Heart left ventricle (tissue), 16 donors: ENCODE results near the gene EGLN1. TPM values are rescaled to one million over a fixed set of nuclear protein-coding genes. Genes with fewer than 3 reads are reported as not detected.
"Not testable (repeated sequence)": the region's sequence is repeated elsewhere in the genome, so short reads cannot be mapped to it uniquely, and the experiment has no call there.

ENCODE experiments used
- ATAC-seq, 4 donors: fragments of 200-7000 bp; cut with Tn5 transposase; one replicate each; pipeline ENCODE4 v1.9.1; 2020 to 2022; ENCODE audit warnings: moderate library complexity in 4 of 4, mild to moderate bottlenecking in 3 of 4, moderate number of reproducible peaks in 1 of 4
- DNase-seq, 5 donors: peaks; one replicate each; pipeline ENCODE4 v3.0.0-alpha.2; 2020
- H3K27ac ChIP-seq, 12 donors: fragments of 200-600 bp; sonication (generic) in 4 of 12; one replicate each; pipeline versions ENCODE4 v1.5.0 to v1.8.0; 2016 to 2022; ENCODE audit warnings: mild to moderate bottlenecking in 2 of 12
- H3K27me3 ChIP-seq, 9 donors: fragments of 200-600 bp; sonication (generic) in 2 of 9; one replicate each; pipeline versions ENCODE4 v1.5.1 to v1.8.0; 2016 to 2022; ENCODE audit warnings: mild to moderate bottlenecking in 3 of 9
- H3K36me3 ChIP-seq, 9 donors: fragments of 200-600 bp; sonication (generic) in 2 of 9; one replicate each; pipeline versions ENCODE4 v1.5.0 to v1.8.0; 2018 to 2022; ENCODE audit warnings: mild to moderate bottlenecking in 2 of 9
- H3K4me1 ChIP-seq, 12 donors: fragments of 200-600 bp; sonication (generic) in 4 of 12; one replicate each; pipeline versions ENCODE4 v1.5.0 to v1.8.0; 2016 to 2022; ENCODE audit warnings: mild to moderate bottlenecking in 3 of 12
- H3K4me3 ChIP-seq, 12 donors: fragments of 200-600 bp; sonication (generic) in 4 of 12; one replicate each; pipeline versions ENCODE4 v1.5.0 to v1.8.0; 2017 to 2022; ENCODE audit warnings: mild to moderate bottlenecking in 9 of 12, moderate library complexity in 4 of 12
- H3K9me3 ChIP-seq, 12 donors: fragments of 200-600 bp; sonication (generic) in 4 of 12; one replicate each; pipeline versions ENCODE4 v1.5.0 to v1.8.0; 2016 to 2022; ENCODE audit warnings: mild to moderate bottlenecking in 1 of 12
- POLR2A ChIP-seq, 2 donors: fragments of 450-650 bp; IDR thresholded peaks; one replicate each; pipeline ENCODE4 v1.6.1; 2017; ENCODE audit warnings: antibody characterized with exemption in 2 of 2, mild to moderate bottlenecking in 2 of 2, moderate library complexity in 2 of 2
- WGBS, 4 donors: extraction: QIAGEN DNeasy Blood & Tissue Kit in 2 of 4; methylation state at CpG; one replicate each; pipeline versions ENCODE4 v1.1.5 to v1.1.7; 2013 to 2018; 5-methylcytosine and 5-hydroxymethylcytosine counted together
- intact Hi-C, 10 donors: fragments of 100-400 bp; cut with DNase I; formaldehyde crosslinking; loops; one replicate each; pipeline versions ENCODE4 v1.11.1 to v1.14.2; 2022
- polyA plus RNA-seq, 2 donors: library from polyadenylated mRNA; stranded (reverse); fragments of 200-250 nt; gene quantifications; one replicate each; pipeline ENCODE4 v1.2.3, GENCODE V29; 2013
- total RNA-seq, 9 donors: library from RNA; depleted of rRNA in 2 of 9; stranded (reverse); fragments of >200 nt in 2 of 9; fragmentation: NEBNext Ultra II Directional in 3 of 9; extraction: Animal tissue kit (Norgen Biotek cat#: 25700) in 3 of 9; gene quantifications; one replicate each; pipeline versions ENCODE4 v1.1.0 to v1.2.4, GENCODE V29; 2016 to 2023
- TF ChIP-seq, protein P1 (sequence below), 12 donors: fragments of 200-600 bp; sonication (generic) in 4 of 12; IDR thresholded peaks; one replicate each; pipeline versions ENCODE4 v1.5.0 to v1.8.0; 2018 to 2022; ENCODE audit warnings: antibody characterized with exemption in 12 of 12, mild to moderate bottlenecking in 5 of 12
- donor health status: ischemic (EF 13 %, LVEDD 7.1; RV severe dilation, severe dysfunction).
- donor health status: healthy with polysubstance abuse.
- donor health status: DM: no; HTN: yes; CAD: no.
- donor health status: DM: no; HTN: no; CAD: no.
- donor health status: ischemic (EF 25% LVEDD 6.9; RV normal size, moderate dysfunction).
- donor health status: ischemic (EF 25% LVEDD 5.7; RV mildly dilated, moderate dysfunction).
- donor health status: healthy.
- donor health status: DM: yes; HTN: yes; CAD: no.
- donor health status: ischemic (EF 35%, LVEDD 5.7; RV mildly dilated, moderate dysfunction).
- donor health status: nonischemic (EF 11% LVEDD 7.7; RV severe dilation, severe dysfunction).
- donor health status: DM: yes; HTN: yes; CAD: no.
- donor health status: PGD.
- donor health status: ischemic (EF 29% LVEDD 5.4; RV normal size, mild dysfunction).
- donor health status: nonischemic (EF 23%, LVEDD 6.1; RV moderate dilation, normal function).

Gene EGLN1
- total and polyA plus RNA-seq, 11 donors: 20.8 to 122 (median 70.0) TPM

GRCh38 chr1:231465051-231465450, 43.0 kb upstream of the EGLN1 start:
- ATAC-seq (no peak), DNase-seq (no peak)
- Histone ChIP-seq H3K27ac (no peak overlapping the region), H3K9me3 (peaks cover 0 to 17% (median 0%) of the 10 kb centered on the region in 12 donors), H3K27me3 (peaks cover 0 to 54% (median 0%) of the 10 kb centered on the region in 9 donors), H3K4me1 (peaks cover 0 to 8% (median 0%) of the 10 kb centered on the region in 12 donors), H3K36me3 (no peaks in the 10 kb centered on the region), H3K4me3 (no peak overlapping the region)
- intact Hi-C loops: no loop called here
- WGBS, 4 donors: 80 to 93% (median 84%) methylated on average over 1 of the region's 1 CpG
- TF ChIP-seq POLR2A (IDR thresholded peaks at IDR 0.05): no peak
- TF ChIP-seq, protein P1, sequence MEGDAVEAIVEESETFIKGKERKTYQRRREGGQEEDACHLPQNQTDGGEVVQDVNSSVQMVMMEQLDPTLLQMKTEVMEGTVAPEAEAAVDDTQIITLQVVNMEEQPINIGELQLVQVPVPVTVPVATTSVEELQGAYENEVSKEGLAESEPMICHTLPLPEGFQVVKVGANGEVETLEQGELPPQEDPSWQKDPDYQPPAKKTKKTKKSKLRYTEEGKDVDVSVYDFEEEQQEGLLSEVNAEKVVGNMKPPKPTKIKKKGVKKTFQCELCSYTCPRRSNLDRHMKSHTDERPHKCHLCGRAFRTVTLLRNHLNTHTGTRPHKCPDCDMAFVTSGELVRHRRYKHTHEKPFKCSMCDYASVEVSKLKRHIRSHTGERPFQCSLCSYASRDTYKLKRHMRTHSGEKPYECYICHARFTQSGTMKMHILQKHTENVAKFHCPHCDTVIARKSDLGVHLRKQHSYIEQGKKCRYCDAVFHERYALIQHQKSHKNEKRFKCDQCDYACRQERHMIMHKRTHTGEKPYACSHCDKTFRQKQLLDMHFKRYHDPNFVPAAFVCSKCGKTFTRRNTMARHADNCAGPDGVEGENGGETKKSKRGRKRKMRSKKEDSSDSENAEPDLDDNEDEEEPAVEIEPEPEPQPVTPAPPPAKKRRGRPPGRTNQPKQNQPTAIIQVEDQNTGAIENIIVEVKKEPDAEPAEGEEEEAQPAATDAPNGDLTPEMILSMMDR (IDR thresholded peaks at IDR 0.05): no peak

DNA sequence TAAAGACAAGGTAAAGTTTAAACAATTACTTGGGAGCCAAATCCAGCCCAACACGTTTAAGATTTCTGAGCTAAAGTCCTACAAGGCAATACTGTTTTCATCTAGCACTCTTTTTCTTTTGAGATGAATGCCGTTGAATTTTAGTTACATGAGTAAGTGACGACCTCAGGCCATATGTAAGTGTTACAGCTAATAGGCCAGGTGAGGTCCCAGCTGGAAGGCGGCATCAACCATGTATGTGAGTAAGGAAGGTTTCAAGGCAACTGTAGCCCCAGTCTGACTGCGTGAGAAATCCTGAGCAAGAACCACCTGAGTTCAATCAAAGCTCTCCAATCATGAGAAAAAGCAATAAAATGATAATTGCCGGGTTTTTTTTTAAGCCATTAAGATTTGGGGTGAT, 41.5 kb upstream of the EGLN1 start:
- no peak overlapping the region for H3K27ac ChIP-seq
- H3K27me3 ChIP-seq: peaks cover 0 to 64% (median 0%) of the 10 kb centered on the region in 9 donors
- no peaks in the 10 kb centered on the region for H3K36me3 ChIP-seq
- WGBS, 4 donors: 82 to 90% (median 87%) methylated on average over 6 of the region's 6 CpGs
- no peak overlapping the region for H3K4me3 ChIP-seq
- TF ChIP-seq, protein P1 (IDR thresholded peaks at IDR 0.05): no peak
- peaks cover 0 to 13% (median 0%) of the 10 kb centered on the region in 12 donors for H3K4me1 ChIP-seq
- intact Hi-C loops: no loop called here
- ATAC-seq: no peak
- peaks cover 0 to 17% (median under 1%) of the 10 kb centered on the region in 12 donors for H3K9me3 ChIP-seq
- no peak for DNase-seq

DNA sequence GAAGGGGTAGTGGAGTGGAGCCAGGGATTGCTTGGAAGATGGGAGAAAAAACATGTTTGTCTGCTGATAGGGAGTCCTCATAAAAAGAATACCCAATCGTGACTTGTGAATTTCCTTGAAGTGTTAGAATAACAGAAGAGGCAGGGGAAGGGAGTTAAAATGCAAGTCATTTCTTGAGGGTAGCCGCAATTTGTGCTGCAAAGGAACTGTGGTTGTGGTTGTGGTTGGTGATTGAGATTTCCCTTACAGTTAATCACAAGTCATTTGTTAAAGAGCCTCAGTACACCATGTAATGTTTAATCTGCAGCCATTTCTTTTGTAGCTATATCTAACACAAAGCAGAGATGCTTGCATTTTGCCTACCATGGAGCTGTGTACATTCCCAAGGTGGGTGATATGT, 38.5 kb upstream of the EGLN1 start:
- Histone ChIP-seq H3K4me3 (no peak overlapping the region), H3K27me3 (peaks cover 0 to 57% (median 0%) of the 10 kb centered on the region in 9 donors), H3K4me1 (peaks cover 0 to 13% (median 0%) of the 10 kb centered on the region in 12 donors), H3K27ac (no peak overlapping the region), H3K9me3 (peaks cover 0 to 30% (median 7%) of the 10 kb centered on the region in 12 donors), H3K36me3 (no peaks in the 10 kb centered on the region)
- DNase-seq (no peak), ATAC-seq (no peak)
- WGBS, 4 donors: 54 to 71% (median 60%) methylated on average over 2 of the region's 2 CpGs
- TF ChIP-seq, protein P1 (IDR thresholded peaks at IDR 0.05): no peak
- TF ChIP-seq POLR2A (IDR thresholded peaks at IDR 0.05): no peak
- intact Hi-C loops: no loop called here

- 96 to 100% (median 99%) methylated on average over 1 of the region's 1 CpG for WGBS, 4 donors
- H3K4me3 ChIP-seq, DNase-seq, ATAC-seq, H3K27ac ChIP-seq, intact Hi-C loops, H3K36me3 ChIP-seq: not testable (repeated sequence)
- Histone ChIP-seq H3K4me1 (peaks cover 0 to 13% (median 0%) of the 10 kb centered on the region in 12 donors), H3K27me3 (peaks cover 0 to 59% (median 0%) of the 10 kb centered on the region in 9 donors), H3K9me3 (peaks cover 0 to 24% (median 7%) of the 10 kb centered on the region in 12 donors)
Observed at GRCh38 chr1:231459438-231459837, 37.4 kb upstream of the EGLN1 start.

DNA sequence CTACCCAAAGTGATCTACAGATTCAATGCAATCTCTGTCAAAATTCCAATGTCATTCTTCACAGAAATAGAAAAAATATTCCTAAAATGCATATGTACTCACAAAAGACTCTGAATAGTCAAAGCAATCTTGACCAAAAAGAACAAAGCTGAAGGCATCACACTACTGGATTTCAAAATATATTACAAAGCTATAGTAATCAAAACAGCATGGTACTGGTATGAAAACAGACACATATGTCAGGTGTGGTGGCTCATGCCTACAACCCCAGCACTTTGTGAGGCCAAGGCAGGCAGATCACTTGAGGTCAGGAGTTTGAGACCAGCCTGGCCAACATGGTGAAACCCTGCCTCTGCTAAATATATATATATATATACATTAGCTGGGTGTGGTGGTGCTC, 35.9 kb upstream of the EGLN1 start:
- peaks cover 0 to 24% (median 7%) of the 10 kb centered on the region in 12 donors for H3K9me3 ChIP-seq
- H3K4me3 ChIP-seq, H3K27ac ChIP-seq, DNase-seq, H3K36me3 ChIP-seq, ATAC-seq: not testable (repeated sequence)
- peaks cover 0 to 13% (median 0%) of the 10 kb centered on the region in 12 donors for H3K4me1 ChIP-seq
- H3K27me3 ChIP-seq: peaks cover 0 to 48% (median 0%) of the 10 kb centered on the region in 9 donors
- intact Hi-C loops: loop anchor here in 1 of 10 donors (2.0 kb wide), 1 partner anchor 21 kb away; no protein-coding TSS in a partner anchor

DNA sequence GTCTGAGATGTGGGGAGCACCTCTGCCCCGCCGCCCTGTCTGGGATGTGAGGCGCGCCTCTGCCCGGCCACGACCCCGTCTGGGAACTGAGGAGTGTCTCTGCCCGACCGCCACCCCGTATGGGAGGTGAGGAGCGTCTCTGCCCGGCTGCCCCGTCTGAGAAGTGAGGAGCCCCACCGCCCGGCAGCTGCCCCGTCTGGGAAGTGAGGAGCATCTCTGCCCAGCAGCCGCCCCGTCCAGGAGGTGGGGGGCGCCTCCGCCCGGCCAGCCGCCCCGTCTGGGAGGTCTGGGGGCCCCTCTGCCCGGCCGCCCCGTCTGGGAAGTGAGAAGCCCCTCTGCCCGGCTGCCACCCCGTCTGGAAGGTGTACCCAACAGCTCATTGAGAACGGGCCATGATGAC, 32.0 kb upstream of the EGLN1 start:
- 87 to 95% (median 94%) methylated on average over 19 to 29 of the region's 29 CpGs for WGBS, 4 donors
- H3K27ac ChIP-seq, H3K4me1 ChIP-seq, DNase-seq, H3K4me3 ChIP-seq, H3K36me3 ChIP-seq, ATAC-seq, intact Hi-C loops: not testable (repeated sequence)
- H3K27me3 ChIP-seq: peaks cover 0 to 31% (median 0%) of the 10 kb centered on the region in 9 donors
- peaks cover 0 to 33% (median 7%) of the 10 kb centered on the region in 12 donors for H3K9me3 ChIP-seq
